ENCODE data around the gene DNMT3A. TPM values are rescaled to one million over a fixed set of nuclear protein-coding genes. Genes with fewer than 3 reads are reported as not detected.

The DNMT3A gene
- total and polyA plus RNA-seq, 12 donors: 10.6 to 53.4 (median 25.0) TPM

DNA sequence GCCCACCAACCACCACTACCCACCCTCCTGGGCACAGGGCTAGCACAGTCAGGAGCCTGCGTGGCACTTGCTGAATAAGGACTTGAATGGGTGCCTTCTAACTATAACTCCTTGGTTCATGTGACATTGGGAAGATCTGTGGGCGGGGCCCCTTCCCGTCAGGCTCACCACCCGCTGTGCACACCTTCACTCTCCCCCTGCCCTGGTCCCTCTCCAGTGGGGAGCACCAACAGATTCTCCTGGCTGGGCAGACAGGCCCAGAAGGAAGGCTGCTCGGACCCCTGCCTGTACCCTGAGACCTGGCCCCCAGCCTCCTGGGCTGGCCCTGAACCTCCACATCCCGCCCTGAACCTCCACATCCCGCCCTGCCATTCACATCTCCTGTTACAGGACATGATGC is 139.9 kb downstream of the DNMT3A start:
- TF ChIP-seq, protein P1, sequence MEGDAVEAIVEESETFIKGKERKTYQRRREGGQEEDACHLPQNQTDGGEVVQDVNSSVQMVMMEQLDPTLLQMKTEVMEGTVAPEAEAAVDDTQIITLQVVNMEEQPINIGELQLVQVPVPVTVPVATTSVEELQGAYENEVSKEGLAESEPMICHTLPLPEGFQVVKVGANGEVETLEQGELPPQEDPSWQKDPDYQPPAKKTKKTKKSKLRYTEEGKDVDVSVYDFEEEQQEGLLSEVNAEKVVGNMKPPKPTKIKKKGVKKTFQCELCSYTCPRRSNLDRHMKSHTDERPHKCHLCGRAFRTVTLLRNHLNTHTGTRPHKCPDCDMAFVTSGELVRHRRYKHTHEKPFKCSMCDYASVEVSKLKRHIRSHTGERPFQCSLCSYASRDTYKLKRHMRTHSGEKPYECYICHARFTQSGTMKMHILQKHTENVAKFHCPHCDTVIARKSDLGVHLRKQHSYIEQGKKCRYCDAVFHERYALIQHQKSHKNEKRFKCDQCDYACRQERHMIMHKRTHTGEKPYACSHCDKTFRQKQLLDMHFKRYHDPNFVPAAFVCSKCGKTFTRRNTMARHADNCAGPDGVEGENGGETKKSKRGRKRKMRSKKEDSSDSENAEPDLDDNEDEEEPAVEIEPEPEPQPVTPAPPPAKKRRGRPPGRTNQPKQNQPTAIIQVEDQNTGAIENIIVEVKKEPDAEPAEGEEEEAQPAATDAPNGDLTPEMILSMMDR (IDR thresholded peaks at IDR 0.05): no peak
- no peak for TF ChIP-seq POLR2A (IDR thresholded peaks at IDR 0.05)
- intact Hi-C loops (cut with DNase I): no loop called here
- no peaks in the 10 kb centered on the region for H3K27me3 ChIP-seq
- H3K4me1 ChIP-seq (replicated peaks in 1 of 2): no peaks in the 10 kb centered on the region
- 87 to 95% (median 92%) methylated on average over 4 to 7 of the region's 7 CpGs for whole genome bisulfite sequencing, 4 donors
- no peak for DNase-seq
- no peak overlapping the region for H3K27ac ChIP-seq
- H3K4me3 ChIP-seq: no peak overlapping the region
- H3K36me3 ChIP-seq (replicated peaks in 1 of 2): no peaks in the 10 kb centered on the region
- H3K9me3 ChIP-seq (replicated peaks in 1 of 3): no peaks in the 10 kb centered on the region

DNA sequence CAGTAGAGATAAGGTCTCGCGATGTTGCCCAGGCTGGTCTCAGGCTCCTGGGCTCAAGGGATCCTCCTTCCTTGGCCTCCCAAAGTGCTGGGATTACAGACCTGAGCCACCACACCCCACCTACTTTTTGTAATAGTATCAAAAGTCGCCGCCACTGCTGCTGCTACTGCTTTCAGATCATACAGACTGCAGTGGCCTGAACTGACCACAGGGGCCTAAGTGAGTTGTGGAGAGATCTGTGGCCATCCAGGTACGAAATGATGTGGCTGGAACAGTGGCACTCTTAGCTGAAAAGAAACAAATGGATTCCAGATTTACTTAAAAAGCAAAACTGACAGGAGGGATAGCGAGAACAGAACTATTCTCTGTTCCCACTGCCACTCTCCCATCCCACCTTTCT is 140.5 kb downstream of the DNMT3A start:
- intact Hi-C loops (cut with DNase I): no loop called here
- no peaks in the 10 kb centered on the region for H3K9me3 ChIP-seq (replicated peaks in 1 of 3)

DNA sequence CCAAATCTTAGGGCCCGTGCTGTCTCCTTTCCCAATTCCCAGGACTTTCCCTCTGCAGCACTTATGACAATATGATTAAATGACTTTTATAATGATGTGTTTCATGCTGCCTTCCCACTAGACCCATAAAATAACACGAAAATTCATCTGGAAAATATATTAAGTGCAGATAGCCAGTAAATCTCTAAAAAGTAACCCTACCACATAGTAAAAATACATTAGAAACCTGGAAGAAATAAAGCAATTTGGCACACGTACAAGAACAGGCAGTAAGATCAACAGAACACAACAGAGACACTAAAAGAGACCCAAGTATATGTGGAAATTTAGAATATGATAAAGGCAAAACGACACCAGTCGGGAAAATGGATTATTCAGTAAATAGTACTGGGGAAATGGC is 143.1 kb downstream of the DNMT3A start:
- H3K36me3 ChIP-seq (replicated peaks in 1 of 2): no peaks in the 10 kb centered on the region
- WGBS, 4 donors: 73 to 86% (median 76%) methylated on average over 5 of the region's 5 CpGs
- H3K27me3 ChIP-seq: no peaks in the 10 kb centered on the region
- no peaks in the 10 kb centered on the region for H3K4me1 ChIP-seq (replicated peaks in 1 of 2)
- H3K4me3 ChIP-seq: no peak overlapping the region
- intact Hi-C loops (cut with DNase I): loop anchor here (10.0 kb wide), 2 partner anchors 214 to 224 kb away; partner anchors contain the start of gene DNAJC27 (in 1 of the 2)
- no peak for DNase-seq
- no peak for TF ChIP-seq POLR2A (IDR thresholded peaks at IDR 0.05)
- no peaks in the 10 kb centered on the region for H3K9me3 ChIP-seq (replicated peaks in 1 of 3)
- H3K27ac ChIP-seq: no peak overlapping the region

More for the DNA sequence above, 140.5 kb downstream of the DNMT3A start:
- TF ChIP-seq POLR2A (IDR thresholded peaks at IDR 0.05): no peak
- TF ChIP-seq, protein P1 (IDR thresholded peaks at IDR 0.05): peak in 2 of 6 experiments; percentile 17 to 22
- DNase-seq: no peak
- no peaks in the 10 kb centered on the region for H3K36me3 ChIP-seq (replicated peaks in 1 of 2)
- 86 to 92% (median 88%) methylated on average over 6 of the region's 6 CpGs for WGBS, 4 donors
- no peaks in the 10 kb centered on the region for H3K27me3 ChIP-seq
- H3K4me3 ChIP-seq: no peak overlapping the region
- no peak overlapping the region for H3K27ac ChIP-seq
- no peaks in the 10 kb centered on the region for H3K4me1 ChIP-seq (replicated peaks in 1 of 2)

DNA sequence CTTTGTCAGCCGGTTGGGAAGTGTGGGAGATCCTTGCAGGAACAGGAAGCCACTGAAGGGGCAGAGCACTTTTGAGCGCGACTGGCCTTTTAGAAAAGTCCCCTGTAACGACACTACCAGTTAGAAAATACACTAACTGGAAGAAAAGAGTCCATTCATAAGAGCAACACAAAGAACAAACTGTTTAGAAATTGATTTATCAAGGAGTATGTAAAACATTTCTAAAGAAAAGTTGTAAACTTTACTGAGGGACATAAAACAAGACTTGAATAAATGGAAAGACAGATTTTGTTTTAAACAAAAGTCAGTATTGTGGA is 143.6 kb downstream of the DNMT3A start:
- intact Hi-C loops (cut with DNase I): loop anchor here (10.0 kb wide), 2 partner anchors 213 to 223 kb away; partner anchors contain the start of gene DNAJC27 (in 1 of the 2)
- no peak overlapping the region for H3K27ac ChIP-seq
- TF ChIP-seq POLR2A (IDR thresholded peaks at IDR 0.05): no peak
- TF ChIP-seq, protein P1 (IDR thresholded peaks at IDR 0.05): no peak
- no peaks in the 10 kb centered on the region for H3K36me3 ChIP-seq (replicated peaks in 1 of 2)
- no peak for DNase-seq
- no peaks in the 10 kb centered on the region for H3K27me3 ChIP-seq
- no peaks in the 10 kb centered on the region for H3K4me1 ChIP-seq (replicated peaks in 1 of 2)
- 57 to 74% (median 61%) methylated on average over 4 of the region's 4 CpGs for WGBS, 4 donors
- no peaks in the 10 kb centered on the region for H3K9me3 ChIP-seq (replicated peaks in 1 of 3)
- H3K4me3 ChIP-seq: no peak overlapping the region
